OCI-LY3 (cell line): ENCODE results near the gene FOXC1.

Experiments
- CTCF ChIP-seq: fragments of 200-600, 300-600 bp; sonication (generic); IDR thresholded peaks from 2 replicates; pipeline ENCODE4 v1.5.1; 2014; ENCODE audit warnings: antibody characterized with exemption, low read length, low read depth
- EZH2phosphoT487 ChIP-seq: fragments of 200-600 bp; shearing (Covaris generic); IDR thresholded peaks from 2 replicates; pipeline ENCODE4 v1.6.1; 2018; ENCODE audit warnings: antibody characterized with exemption, mixed run types, low read depth

- TF ChIP-seq CTCF (no peak), EZH2phosphoT487 (no peak)
Measured at GRCh38 chr6:1639430-1639829, 29.7 kb downstream of the FOXC1 start.
